ENCODE measurements around the gene SPRR4.

Gene SPRR4

GRCh38 chr1:152970495-152970894 lies at the start of gene SPRR4:
Gene SPRR4 (plus strand): TSS chr1:152970648. CDS start chr1:152971891, 1,243 bp downstream.
- no peak for DNase-seq (ENCODE audit: insufficient read length, low spot score)
- no peak for FAIRE-seq

GRCh38 chr1:152924191-152924590 lies 46.3 kb upstream of the SPRR4 start:
- FAIRE-seq (no peak), DNase-seq (ENCODE audit: insufficient read length, low spot score) (no peak)

GRCh38 chr1:152926091-152926490 lies 44.4 kb upstream of the SPRR4 start:
- peak; percentile 61 for FAIRE-seq

GRCh38 chr1:152928671-152929070 lies 41.8 kb upstream of the SPRR4 start:
- DNase-seq (ENCODE audit: insufficient read length, low spot score) (no peak), FAIRE-seq (no peak)

More at GRCh38 chr1:152926091-152926490, 44.4 kb upstream of the SPRR4 start:
- DNase-seq (ENCODE audit: insufficient read length, low spot score) = peak; percentile 8

GRCh38 chr1:152932170-152932811 lies 38.2 kb upstream of the SPRR4 start:
- DNase-seq (ENCODE audit: insufficient read length, low spot score) (no peak), FAIRE-seq (no peak)

GRCh38 chr1:152933196-152933595 lies 37.3 kb upstream of the SPRR4 start:
- FAIRE-seq = no peak
- no peak for DNase-seq (ENCODE audit: insufficient read length, low spot score)

GRCh38 chr1:152940614-152941013 lies 29.8 kb upstream of the SPRR4 start:
- FAIRE-seq = no peak
- DNase-seq (ENCODE audit: insufficient read length, low spot score) = no peak

GRCh38 chr1:152941037-152941711 lies 29.3 kb upstream of the SPRR4 start:
- no peak for DNase-seq (ENCODE audit: insufficient read length, low spot score)
- FAIRE-seq = no peak

GRCh38 chr1:152942161-152942560 lies 28.3 kb upstream of the SPRR4 start:
- DNase-seq (ENCODE audit: insufficient read length, low spot score) (no peak), FAIRE-seq (no peak)

GRCh38 chr1:152946248-152946647 lies 24.2 kb upstream of the SPRR4 start:
- no peak for FAIRE-seq
- DNase-seq (ENCODE audit: insufficient read length, low spot score) = no peak

GRCh38 chr1:152946651-152947256 lies 23.7 kb upstream of the SPRR4 start, which contains the start of gene SPRR5:
Gene SPRR5 (plus strand): TSS chr1:152947206. CDS start chr1:152948555, 1,349 bp downstream.
- FAIRE-seq (no peak), DNase-seq (ENCODE audit: insufficient read length, low spot score) (no peak)

- no peak for FAIRE-seq
- no peak for DNase-seq (ENCODE audit: insufficient read length, low spot score)
Measured at GRCh38 chr1:152951711-152952110, 18.7 kb upstream of the SPRR4 start.

- no peak for FAIRE-seq
- no peak for DNase-seq (ENCODE audit: insufficient read length, low spot score)
Measured at GRCh38 chr1:152953761-152954160, 16.7 kb upstream of the SPRR4 start.

GRCh38 chr1:152954436-152954835 lies 16.0 kb upstream of the SPRR4 start:
- FAIRE-seq (no peak), DNase-seq (ENCODE audit: insufficient read length, low spot score) (no peak)

- DNase-seq (ENCODE audit: insufficient read length, low spot score) (no peak), FAIRE-seq (no peak)
Measured at GRCh38 chr1:152957561-152957960, 12.9 kb upstream of the SPRR4 start.

GRCh38 chr1:152959273-152959672 lies 11.2 kb upstream of the SPRR4 start:
- no peak for DNase-seq (ENCODE audit: insufficient read length, low spot score)
- no peak for FAIRE-seq

GRCh38 chr1:152959801-152960451 lies 10.5 kb upstream of the SPRR4 start:
- FAIRE-seq (no peak), DNase-seq (ENCODE audit: insufficient read length, low spot score) (no peak)

- FAIRE-seq (no peak), DNase-seq (ENCODE audit: insufficient read length, low spot score) (no peak)
Measured at GRCh38 chr1:152960452-152961044, 9.9 kb upstream of the SPRR4 start.

- no peak for FAIRE-seq
- no peak for DNase-seq (ENCODE audit: insufficient read length, low spot score)
Measured at GRCh38 chr1:152961226-152961891, 9.1 kb upstream of the SPRR4 start.

- no peak for FAIRE-seq
- DNase-seq (ENCODE audit: insufficient read length, low spot score) = no peak
Measured at GRCh38 chr1:152962876-152963415, 7.5 kb upstream of the SPRR4 start.
